HG03066 (cell line): ENCODE measurements around the gene TRIM44.
"Not testable (repeated sequence)": the region's sequence is repeated elsewhere in the genome, so short reads cannot be mapped to it uniquely, and the experiment has no call there.

Source experiments
- ATAC-seq: cut with Tn5 transposase; IDR thresholded peaks from one replicate; pipeline ENCODE4 v1.9.1; 2021; ENCODE audit warnings: low read depth; ENCODE audit not compliant: unreplicated experiment

TRIM44 gene

GRCh38 chr11:35845860-35846259 is 183.3 kb downstream of the TRIM44 start:
- ATAC-seq: no peak

- ATAC-seq: no peak
These were observed 184.3 kb downstream of the TRIM44 start for GRCh38 chr11:35846874-35847273.

GRCh38 chr11:35847473-35847872 is 184.9 kb downstream of the TRIM44 start:
- no peak for ATAC-seq

DNA sequence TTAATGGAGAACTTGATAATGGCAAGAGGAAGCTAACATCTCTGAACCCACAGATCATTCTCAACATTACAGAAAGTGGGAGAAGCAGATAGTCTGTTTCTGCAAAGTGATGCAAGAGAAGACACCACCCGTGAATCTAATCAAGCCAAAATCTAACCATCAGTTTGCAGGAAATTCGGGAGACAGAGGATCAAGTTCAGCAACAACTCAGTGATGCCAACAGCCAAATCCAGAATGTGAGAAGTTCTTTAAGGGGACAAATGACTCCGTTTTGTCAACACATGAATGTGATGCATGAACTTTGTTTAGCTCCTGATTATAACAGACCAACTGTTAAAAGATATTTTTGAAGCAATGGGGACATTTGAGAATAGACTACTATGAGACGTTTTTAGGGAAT is 186.0 kb downstream of the TRIM44 start:
- ATAC-seq: no peak

- no peak for ATAC-seq
These were observed 187.6 kb downstream of the TRIM44 start for GRCh38 chr11:35850191-35850590.

DNA sequence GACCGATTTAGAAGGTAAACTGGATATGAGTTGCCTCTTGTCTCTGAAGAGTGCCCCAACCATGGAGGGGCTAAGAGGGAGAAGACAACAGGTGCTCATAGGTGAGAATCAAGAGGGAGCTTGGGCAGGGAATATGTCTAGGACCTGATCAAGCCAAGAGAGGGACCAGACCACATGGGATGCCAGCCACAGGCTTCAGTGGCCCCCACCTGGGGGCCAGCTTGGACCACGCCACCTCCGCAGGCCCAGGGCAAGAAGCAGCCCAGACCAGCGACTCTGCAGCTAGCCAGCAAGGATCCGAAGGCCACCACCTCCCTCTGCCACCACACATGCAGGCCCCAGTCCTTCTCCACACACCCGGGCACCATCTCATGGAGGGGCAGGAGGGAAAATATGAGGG is 188.8 kb downstream of the TRIM44 start:
- ATAC-seq: no peak

GRCh38 chr11:35852056-35852455 is 189.5 kb downstream of the TRIM44 start:
- no peak for ATAC-seq

DNA sequence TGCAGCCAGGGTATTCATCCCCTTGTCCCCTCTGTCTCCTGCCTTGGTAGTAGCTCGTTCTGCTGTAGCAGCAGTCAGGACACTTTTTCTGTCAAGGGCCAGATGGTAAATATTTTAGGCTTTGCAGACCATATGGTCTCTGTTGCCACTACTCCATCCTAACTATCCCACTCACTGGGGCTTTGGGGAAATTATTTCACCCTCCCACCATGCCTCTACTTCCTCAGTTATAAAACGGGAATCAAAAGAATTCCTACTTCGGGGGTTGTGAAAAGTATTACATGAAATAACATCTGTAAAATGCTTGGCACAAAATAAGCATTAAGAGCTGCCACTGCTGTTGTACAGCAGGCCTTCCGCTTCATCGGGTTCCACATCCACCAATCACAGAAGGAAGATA is 191.4 kb downstream of the TRIM44 start:
- ATAC-seq: no peak

GRCh38 chr11:35855671-35856070 is 193.1 kb downstream of the TRIM44 start:
- ATAC-seq: no peak

GRCh38 chr11:35856259-35856658 is 193.7 kb downstream of the TRIM44 start:
- ATAC-seq: no peak

DNA sequence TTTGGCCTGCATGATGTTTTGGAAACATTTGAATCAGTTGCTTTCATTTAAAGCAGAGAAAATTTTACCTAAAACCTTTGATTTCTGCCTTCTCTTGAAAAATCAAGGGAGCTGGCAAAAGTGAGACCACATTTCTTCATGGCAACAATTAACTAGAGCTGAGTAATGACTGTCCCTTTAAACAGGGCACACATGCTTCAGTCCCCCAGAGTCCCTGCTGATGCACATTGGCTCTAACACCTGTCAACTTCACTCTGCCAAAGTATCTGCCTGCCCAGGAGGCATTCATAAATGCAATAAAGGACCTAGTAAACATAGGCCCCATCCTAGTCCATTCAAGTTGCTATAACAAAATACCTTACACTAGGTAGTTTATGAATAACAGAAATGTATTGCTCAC is 194.2 kb downstream of the TRIM44 start:
- no peak for ATAC-seq

DNA sequence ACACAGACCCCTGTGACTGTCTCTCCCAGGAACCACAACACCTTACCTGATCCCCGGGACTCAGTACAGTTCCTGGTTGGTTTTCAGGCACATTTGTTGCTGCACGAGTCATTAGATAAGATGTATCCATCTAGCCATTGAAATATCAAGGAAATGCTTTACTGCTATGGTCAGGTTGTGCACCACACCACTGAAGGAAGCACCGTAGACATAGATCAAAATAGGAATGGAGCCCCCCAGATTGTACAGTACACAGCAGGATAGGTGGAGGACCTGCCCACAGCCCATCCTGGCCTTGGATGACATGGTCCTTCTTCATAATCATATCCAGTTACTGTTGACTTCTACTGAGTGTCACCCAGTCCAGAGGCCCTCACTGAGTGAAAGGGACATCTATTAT is 195.3 kb downstream of the TRIM44 start:
- no peak for ATAC-seq

GRCh38 chr11:35859301-35859700 is 196.7 kb downstream of the TRIM44 start:
- ATAC-seq: no peak

DNA sequence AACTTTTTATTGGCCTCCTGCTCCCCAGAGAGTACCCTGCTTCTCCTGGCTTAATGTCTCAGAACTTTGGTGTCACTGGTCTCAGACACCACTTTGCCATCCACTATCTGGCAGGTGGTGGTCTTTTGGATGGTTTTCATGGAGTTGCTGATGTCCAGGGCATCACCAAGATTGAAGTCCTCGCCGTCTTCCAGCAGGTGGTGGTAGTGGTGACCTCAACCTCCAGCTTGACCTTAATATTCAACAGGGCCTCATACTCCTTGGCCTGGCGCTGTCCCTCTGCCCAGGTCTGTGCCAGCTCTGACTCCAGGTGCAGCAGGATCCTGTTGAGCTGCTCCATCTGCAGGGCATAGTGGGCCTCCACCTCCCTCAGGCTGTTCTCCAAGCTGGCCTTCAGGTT is 197.6 kb downstream of the TRIM44 start:
- ATAC-seq: not testable (repeated sequence)

DNA sequence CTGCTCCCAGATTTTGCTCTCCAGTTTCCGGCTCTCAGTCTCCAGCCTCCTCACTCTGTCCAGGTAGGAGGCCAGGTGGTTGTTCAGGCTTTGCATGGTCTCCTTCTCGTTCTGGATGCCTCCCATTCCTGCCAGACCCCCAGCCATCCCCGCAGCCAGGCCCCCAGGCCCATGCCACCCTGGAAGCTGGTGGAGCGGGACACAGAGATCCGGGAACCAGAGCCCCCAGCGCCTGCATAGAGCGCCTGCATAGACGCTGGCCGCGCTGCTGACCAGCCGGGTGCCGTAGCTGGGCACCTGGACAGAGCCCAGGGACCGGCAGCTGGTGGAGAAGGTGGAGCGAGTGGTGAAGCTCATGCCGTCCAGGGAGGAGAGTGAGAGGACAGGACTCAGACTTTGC is 198.6 kb downstream of the TRIM44 start:
- ATAC-seq: no peak

DNA sequence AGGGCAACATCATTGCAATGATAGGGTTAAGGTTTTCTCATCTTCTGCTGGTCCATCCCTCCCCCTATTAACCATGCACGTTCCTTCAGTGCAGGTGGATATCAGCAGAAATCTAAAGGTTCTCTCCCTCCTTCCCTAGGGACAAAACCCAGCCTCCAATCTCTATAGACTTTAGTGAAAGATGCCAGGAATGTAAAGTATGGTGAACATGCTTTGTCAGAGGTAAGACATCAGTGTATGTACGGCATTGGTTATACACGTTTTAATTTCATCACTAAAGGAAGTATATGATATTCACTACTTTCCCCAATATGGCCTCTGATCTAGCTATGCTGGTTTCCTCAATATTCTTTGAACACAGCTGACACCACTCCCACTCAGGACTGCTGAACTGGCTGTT is 200.1 kb downstream of the TRIM44 start:
- ATAC-seq: no peak

GRCh38 chr11:35864131-35864530 is 201.6 kb downstream of the TRIM44 start:
- no peak for ATAC-seq

GRCh38 chr11:35866601-35867000 is 204.0 kb downstream of the TRIM44 start:
- no peak for ATAC-seq
